GM12864 (cell line): Measurements from ENCODE around the gene SSNA1.

ENCODE experiments used
- DNase-seq: peaks from one replicate; pipeline ENCODE4 v3.0.0-alpha.2; 2011; ENCODE audit warnings: low read depth
- H3K4me3 ChIP-seq: 2 replicates; pipeline ENCODE4 v1.5.1; 2011; ENCODE audit warnings: mild to moderate bottlenecking, low read depth, low read length, control low read depth
- TF ChIP-seq, protein P1 (sequence below): IDR thresholded peaks from 2 replicates; pipeline ENCODE4 v1.5.1; 2011; ENCODE audit warnings: low read depth, mild to moderate bottlenecking, moderate library complexity, low read length, control low read depth, inconsistent platforms; ENCODE audit errors: missing control alignments

Gene SSNA1

GRCh38 chr9:137181680-137182079, 6.8 kb upstream of the SSNA1 start:
- no peak for DNase-seq
- H3K4me3 ChIP-seq: no peak overlapping the region
- TF ChIP-seq, protein P1, sequence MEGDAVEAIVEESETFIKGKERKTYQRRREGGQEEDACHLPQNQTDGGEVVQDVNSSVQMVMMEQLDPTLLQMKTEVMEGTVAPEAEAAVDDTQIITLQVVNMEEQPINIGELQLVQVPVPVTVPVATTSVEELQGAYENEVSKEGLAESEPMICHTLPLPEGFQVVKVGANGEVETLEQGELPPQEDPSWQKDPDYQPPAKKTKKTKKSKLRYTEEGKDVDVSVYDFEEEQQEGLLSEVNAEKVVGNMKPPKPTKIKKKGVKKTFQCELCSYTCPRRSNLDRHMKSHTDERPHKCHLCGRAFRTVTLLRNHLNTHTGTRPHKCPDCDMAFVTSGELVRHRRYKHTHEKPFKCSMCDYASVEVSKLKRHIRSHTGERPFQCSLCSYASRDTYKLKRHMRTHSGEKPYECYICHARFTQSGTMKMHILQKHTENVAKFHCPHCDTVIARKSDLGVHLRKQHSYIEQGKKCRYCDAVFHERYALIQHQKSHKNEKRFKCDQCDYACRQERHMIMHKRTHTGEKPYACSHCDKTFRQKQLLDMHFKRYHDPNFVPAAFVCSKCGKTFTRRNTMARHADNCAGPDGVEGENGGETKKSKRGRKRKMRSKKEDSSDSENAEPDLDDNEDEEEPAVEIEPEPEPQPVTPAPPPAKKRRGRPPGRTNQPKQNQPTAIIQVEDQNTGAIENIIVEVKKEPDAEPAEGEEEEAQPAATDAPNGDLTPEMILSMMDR: no peak

GRCh38 chr9:137182836-137183235, 5.6 kb upstream of the SSNA1 start:
- TF ChIP-seq, protein P1: no peak
- no peak overlapping the region for H3K4me3 ChIP-seq
- DNase-seq: no peak

GRCh38 chr9:137183980-137184595, 4.4 kb upstream of the SSNA1 start:
- DNase-seq: no peak
- TF ChIP-seq, protein P1: no peak
- no peak overlapping the region for H3K4me3 ChIP-seq

GRCh38 chr9:137184881-137185660, 3.4 kb upstream of the SSNA1 start:
- TF ChIP-seq, protein P1: no peak
- no peak for DNase-seq
- no peak overlapping the region for H3K4me3 ChIP-seq

DNA sequence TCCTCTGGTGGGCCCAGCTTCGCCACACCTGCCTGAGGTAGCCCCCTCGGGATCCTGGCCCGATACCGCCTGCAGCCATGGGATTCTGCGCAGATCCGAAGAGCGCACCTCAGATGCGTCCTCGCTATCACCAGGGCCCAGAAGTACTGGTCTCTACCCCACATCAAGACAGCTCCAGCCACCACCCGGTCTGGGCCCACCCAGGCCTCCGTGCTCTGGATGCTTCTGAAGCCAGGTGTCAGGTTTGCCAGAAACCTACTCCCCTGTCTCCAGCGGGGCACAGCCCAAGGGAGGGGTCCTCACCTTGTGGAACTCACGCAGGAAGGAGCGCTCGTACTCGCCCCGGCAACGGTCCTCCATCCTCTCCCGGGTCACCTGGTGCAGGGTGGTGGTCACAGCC, 2.6 kb upstream of the SSNA1 start:
- DNase-seq: no peak
- no peak overlapping the region for H3K4me3 ChIP-seq
- TF ChIP-seq, protein P1: no peak

DNA sequence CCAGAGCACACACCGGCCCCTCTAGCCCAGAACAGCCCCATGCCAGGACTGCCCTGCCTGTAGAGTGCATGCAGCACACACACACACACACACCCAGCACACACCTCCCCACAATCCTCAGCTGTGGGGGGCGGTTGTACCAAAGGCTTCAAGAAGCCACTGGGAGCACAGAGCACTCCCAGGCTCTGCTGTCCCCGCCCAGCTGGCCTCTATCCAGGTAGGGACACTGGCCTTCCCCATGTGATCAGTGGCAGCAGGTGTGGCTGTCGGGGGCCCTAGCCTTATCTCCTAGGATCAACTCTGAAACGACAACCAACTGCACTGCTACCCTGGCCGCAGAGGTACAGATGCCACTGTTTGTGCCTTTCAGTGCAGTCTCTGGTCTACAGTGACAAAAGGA, 2.1 kb upstream of the SSNA1 start:
- no peak for DNase-seq
- TF ChIP-seq, protein P1: no peak
- H3K4me3 ChIP-seq: no peak overlapping the region
